Measurements from ENCODE around the gene PHYKPL.

Gene PHYKPL

GRCh38 chr5:178232124-178232919, at the start of gene PHYKPL:
Gene PHYKPL (minus strand): TSS chr5:178232802. CDS start chr5:178232550, 252 bp downstream.
- peak; percentile 59 for DNase-seq (ENCODE audit: low read depth)

GRCh38 chr5:178282391-178282790, 49.8 kb upstream of the PHYKPL start:
- no peak for DNase-seq (ENCODE audit: low read depth)

- no peak for DNase-seq (ENCODE audit: low read depth)
Measured at GRCh38 chr5:178281331-178281730, 48.7 kb upstream of the PHYKPL start.

- no peak for DNase-seq (ENCODE audit: low read depth)
Measured at GRCh38 chr5:178280631-178281030, 48.0 kb upstream of the PHYKPL start.

GRCh38 chr5:178279723-178280438, 47.3 kb upstream of the PHYKPL start:
- DNase-seq (ENCODE audit: low read depth), result peak; percentile 13

GRCh38 chr5:178279026-178279722, 46.6 kb upstream of the PHYKPL start:
- DNase-seq (ENCODE audit: low read depth), result no peak

GRCh38 chr5:178278358-178279023, 45.9 kb upstream of the PHYKPL start:
- DNase-seq (ENCODE audit: low read depth), result no peak

- no peak for DNase-seq (ENCODE audit: low read depth)
Measured at GRCh38 chr5:178277866-178278265, 45.3 kb upstream of the PHYKPL start.

- no peak for DNase-seq (ENCODE audit: low read depth)
Measured at GRCh38 chr5:178277346-178277745, 44.7 kb upstream of the PHYKPL start.

GRCh38 chr5:178274781-178275537, 42.4 kb upstream of the PHYKPL start:
- DNase-seq (ENCODE audit: low read depth), result no peak

GRCh38 chr5:178273665-178274541, 41.3 kb upstream of the PHYKPL start:
- DNase-seq (ENCODE audit: low read depth), result no peak

- no peak for DNase-seq (ENCODE audit: low read depth)
Measured at GRCh38 chr5:178273041-178273440, 40.4 kb upstream of the PHYKPL start.

GRCh38 chr5:178272591-178272990, 40.0 kb upstream of the PHYKPL start:
- DNase-seq (ENCODE audit: low read depth), result no peak

GRCh38 chr5:178271726-178272479, 39.3 kb upstream of the PHYKPL start:
- no peak for DNase-seq (ENCODE audit: low read depth)

- DNase-seq (ENCODE audit: low read depth), result no peak
Measured at GRCh38 chr5:178271231-178271630, 38.6 kb upstream of the PHYKPL start.

- DNase-seq (ENCODE audit: low read depth), result no peak
Measured at GRCh38 chr5:178269499-178269898, 36.9 kb upstream of the PHYKPL start.

- no peak for DNase-seq (ENCODE audit: low read depth)
Measured at GRCh38 chr5:178267876-178268275, 35.3 kb upstream of the PHYKPL start.

- no peak for DNase-seq (ENCODE audit: low read depth)
Measured at GRCh38 chr5:178267245-178267644, 34.6 kb upstream of the PHYKPL start.

- no peak for DNase-seq (ENCODE audit: low read depth)
Measured at GRCh38 chr5:178266581-178266980, 34.0 kb upstream of the PHYKPL start.

GRCh38 chr5:178265746-178266145, 33.1 kb upstream of the PHYKPL start:
- no peak for DNase-seq (ENCODE audit: low read depth)

Measured in stimulated activated CD8-positive, alpha-beta memory T cell treated with anti-CD3 and anti-CD28 coated beads, Interleukin-12 subunit alpha, Interleukin-12 subunit beta, amount 100 ng/mL, for 4 hours (primary cell).